NCI-H2196 (cell line): ENCODE results near the gene MAL.
"Not testable (repeated sequence)": the region's sequence is repeated elsewhere in the genome, so short reads cannot be mapped to it uniquely, and the experiment has no call there.

Experiments used
- DNase-seq: peaks from one replicate; lab custom pipeline; 2025; ENCODE audit not compliant: unreplicated experiment; lab: John Stamatoyannopoulos, UW

MAL gene

DNA sequence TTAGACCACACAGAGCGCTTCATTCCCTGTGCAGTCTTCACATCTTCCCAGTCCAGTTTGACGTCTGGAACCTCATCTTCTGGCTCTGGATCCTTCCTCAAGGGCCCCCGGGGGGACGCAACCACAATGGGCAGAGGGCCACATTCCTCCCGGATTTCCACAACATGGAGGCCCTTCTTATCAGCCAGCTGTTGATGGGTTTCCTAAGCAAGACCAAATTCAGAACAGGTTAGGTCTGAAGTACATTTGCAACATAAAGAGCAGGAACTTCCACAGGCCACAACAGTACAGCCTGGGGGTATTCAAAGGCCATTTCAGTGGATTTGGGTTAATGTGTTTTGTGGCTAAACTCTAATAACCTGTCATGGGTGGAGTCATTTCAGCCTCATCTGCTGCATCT is 61.9 kb downstream of the MAL start:
- DNase-seq, result no peak

DNA sequence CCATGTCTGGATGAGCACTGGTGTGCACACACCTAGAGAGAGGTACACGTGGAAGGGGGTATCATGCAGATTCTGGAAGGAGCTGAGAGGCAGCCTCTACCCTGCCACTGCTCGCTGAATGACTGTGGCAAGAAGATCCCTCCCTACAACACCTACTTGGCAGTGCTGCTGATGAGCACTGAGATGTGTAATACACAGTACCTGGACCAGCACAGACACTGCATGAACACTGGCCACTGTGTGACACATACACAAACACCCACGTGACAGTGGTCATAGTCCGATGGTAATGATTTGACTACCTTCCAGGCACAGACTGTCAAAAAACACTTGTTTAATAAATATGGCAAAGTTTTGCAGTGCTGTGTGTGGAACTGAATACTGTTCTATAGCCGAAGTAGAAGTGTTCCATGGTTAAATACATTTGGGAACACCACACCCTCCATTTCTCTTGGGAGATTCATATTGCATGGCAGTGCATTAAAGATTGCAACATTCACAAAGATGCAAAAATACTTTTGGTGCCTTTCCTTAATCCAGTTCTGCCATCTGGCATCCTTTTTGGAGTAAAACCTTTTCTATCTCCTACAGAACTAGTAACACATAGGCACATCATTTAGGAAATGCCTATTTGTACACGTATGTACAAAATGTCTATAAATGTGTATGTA is 66.5 kb downstream of the MAL start:
- DNase-seq, result no peak

DNA sequence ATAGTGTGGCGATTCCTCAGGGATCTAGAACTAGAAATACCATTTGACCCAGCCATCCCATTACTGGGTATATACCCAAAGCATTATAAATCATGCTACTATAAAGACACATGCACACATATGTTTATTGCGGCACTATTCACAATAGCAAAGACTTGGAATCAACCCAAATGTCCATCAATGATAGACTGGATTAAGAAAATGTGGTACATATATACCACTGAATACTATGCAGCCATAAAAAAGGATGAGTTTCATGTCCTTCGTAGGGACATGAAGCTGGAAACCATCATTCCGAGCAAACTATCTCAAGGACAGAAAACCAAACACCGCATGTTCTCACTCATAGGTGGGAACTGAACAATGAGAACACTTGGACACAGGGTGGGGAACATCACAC is 72.8 kb downstream of the MAL start:
- DNase-seq, result not testable (repeated sequence)

DNA sequence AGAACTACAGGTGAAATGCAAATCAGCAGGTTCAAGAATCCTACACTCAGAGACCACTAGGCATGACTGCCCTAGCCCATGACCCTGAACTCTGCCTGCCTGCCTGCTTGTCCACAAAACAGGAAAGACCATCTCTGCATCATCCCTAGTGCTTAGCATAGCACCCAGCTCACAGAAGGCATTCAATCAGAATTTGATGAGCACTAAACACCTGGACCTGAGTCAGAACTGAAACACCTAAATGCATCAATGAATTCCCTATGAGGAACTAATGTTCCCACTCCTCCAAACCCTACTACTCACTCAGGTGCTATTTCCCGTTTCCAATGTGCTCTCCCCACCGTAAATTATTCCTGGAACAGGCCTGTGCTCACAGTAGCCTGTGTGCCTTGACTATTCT is 74.4 kb downstream of the MAL start:
- DNase-seq, result no peak
